HG02759 (cell line): ENCODE results near the gene PNPLA6.
"Not testable (repeated sequence)": the region's sequence is repeated elsewhere in the genome, so short reads cannot be mapped to it uniquely, and the experiment has no call there.

ENCODE experiments used
- ATAC-seq: cut with Tn5 transposase; IDR thresholded peaks from one replicate; pipeline ENCODE4 v1.9.1; 2021; ENCODE audit warnings: mild to moderate bottlenecking, moderate library complexity; ENCODE audit not compliant: unreplicated experiment

PNPLA6 gene

GRCh38 chr19:7550987-7551761 lies 15.7 kb downstream of the PNPLA6 start:
- ATAC-seq: no peak

DNA sequence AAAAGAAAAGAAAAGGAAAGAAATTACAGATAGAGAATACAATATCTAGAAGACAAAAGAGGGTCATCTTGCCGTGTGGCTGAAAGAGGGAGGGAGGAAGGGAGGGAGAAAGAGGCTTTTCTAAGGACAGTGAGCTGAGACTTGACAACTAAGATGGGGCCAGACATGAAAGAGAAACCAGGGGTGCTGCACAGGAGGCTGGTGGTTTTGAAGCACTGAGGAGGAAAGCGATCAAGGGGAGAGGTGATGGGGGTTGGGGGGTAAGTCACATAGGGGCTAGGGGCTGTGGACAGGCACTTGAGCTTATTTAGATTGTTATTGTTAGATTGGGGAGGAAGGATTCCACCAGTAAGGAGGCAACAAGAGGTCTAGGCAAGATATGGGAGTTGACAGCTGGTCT lies 17.3 kb downstream of the PNPLA6 start:
- no peak for ATAC-seq

DNA sequence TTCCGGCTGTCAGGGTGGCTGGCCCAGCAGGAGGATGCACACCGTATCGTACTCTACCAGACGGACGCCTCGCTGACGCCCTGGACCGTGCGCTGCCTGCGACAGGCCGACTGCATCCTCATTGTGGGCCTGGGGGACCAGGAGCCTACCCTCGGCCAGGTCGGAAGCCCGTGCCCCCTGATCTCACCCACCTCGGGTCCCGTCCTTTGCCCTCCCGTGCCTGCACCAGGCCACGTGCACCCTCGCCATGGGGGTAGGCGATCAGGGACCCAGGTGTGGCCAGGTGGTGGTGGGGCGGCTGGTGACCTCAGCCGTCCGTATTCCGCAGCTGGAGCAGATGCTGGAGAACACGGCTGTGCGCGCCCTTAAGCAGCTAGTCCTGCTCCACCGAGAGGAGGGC lies 19.0 kb downstream of the PNPLA6 start:
- no peak for ATAC-seq

- ATAC-seq: no peak
These were observed 19.7 kb downstream of the PNPLA6 start for GRCh38 chr19:7554990-7555864.

DNA sequence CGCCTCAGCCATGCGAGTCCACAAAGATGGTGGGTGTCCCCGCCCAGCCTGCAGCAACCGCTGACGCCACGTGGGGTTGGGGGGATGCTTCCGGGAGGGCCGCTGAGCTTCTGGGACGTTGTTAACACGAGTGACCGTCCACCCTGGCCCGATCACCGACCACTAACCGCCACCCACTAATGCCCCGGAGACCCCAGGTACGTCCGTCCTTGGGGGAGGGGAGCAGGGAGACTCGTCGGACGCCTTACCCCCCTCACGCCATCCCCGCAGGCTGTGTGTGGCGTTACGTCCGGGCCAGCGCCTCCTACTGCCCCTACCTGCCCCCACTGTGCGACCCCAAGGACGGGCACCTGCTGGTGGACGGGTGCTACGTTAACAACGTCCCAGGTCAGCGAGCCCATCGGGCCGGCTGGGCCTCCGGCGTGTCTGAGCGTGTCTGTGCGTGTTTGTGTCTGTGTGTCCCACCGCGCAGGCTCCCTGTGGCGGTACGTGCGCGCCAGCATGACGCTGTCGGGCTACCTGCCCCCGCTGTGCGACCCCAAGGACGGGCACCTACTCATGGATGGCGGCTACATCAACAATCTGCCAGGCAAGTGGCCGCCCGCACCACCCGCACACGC lies 21.3 kb downstream of the PNPLA6 start:
- no peak for ATAC-seq

DNA sequence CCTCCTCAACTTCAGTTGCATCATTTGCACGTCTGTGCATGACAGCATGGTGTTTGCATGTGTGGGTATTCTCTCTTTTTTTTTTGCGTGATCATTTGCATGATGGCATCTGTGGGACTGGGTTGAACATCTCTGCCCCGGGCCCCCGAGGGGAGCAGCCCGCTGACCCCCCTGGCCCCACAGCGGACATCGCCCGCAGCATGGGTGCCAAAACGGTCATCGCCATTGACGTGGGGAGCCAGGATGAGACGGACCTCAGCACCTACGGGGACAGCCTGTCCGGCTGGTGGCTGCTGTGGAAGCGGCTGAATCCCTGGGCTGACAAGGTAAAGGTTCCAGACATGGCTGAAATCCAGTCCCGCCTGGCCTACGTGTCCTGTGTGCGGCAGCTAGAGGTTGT lies 23.1 kb downstream of the PNPLA6 start:
- ATAC-seq: no peak

DNA sequence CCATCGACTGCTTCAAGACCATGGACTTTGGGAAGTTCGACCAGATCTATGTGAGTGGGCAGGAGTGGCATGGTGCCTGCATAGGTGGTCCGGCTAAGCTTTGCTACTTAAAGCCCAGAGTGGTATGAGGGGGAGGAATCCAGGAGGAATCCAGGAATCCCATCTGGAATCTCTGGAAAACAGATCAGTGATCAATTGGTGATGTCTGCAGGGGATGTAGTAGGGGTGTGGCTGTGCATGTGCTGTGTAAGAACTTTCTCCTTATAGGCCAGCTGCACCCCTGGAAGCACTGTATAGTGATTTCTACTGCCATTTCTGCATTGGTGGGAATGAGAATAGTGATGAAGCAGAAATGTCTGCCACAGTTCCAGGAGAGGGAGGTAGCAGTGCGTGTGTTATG lies 23.6 kb downstream of the PNPLA6 start:
- no peak for ATAC-seq

DNA sequence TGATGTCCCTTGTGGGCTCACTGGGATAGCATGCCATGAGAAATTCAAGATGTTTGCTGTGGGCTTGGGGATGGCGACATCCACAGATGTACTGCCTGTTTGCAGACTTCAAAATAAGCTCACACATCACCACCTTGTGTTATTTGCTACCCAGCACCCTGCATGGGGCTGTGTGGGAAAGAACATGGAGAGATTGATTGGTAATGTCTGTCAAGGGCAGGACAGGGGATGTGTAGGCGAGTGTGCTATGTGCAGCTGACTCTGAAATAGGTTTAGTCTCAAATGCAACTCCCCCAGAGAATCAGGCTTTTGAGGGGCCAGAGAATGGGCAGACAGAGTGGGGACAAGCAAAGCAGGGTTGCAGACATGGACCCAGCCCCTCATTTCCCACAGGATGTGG lies 24.7 kb downstream of the PNPLA6 start:
- ATAC-seq: no peak

DNA sequence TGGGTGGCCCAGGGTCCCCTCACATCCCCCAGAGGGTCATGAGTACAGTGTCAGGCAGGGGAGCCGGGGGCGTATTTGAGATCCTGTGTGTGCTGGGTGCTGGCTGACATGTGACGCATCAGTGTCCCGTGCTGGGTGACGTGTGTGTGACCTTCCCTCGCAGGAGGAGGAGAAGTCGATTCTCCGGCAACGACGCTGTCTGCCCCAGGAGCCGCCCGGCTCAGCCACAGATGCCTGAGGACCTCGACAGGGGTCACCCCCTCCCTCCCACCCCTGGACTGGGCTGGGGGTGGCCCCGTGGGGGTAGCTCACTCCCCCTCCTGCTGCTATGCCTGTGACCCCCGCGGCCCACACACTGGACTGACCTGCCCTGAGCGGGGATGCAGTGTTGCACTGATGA lies 25.8 kb downstream of the PNPLA6 start:
- no peak for ATAC-seq

- no peak for ATAC-seq
These were observed 27.3 kb downstream of the PNPLA6 start for GRCh38 chr19:7562646-7563393.

DNA sequence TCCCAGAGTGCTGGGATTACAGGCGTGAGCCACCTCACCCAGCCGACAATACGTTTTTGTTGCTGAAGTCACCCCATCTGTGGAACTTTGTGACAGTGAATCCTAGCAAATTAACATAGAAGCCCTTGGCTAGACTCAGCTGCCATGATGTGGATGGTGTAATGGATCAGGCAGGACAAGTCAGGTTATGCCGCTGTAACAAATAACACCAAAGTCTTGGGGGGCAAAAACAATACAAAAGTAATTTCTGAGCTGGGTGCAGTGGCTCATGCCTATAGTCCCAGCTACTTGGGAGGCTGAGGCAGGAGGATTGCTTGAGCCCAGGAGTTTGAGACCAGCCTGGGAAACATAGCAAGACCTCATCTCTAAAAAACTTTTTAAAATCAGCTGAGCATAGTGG lies 29.3 kb downstream of the PNPLA6 start:
- no peak for ATAC-seq

DNA sequence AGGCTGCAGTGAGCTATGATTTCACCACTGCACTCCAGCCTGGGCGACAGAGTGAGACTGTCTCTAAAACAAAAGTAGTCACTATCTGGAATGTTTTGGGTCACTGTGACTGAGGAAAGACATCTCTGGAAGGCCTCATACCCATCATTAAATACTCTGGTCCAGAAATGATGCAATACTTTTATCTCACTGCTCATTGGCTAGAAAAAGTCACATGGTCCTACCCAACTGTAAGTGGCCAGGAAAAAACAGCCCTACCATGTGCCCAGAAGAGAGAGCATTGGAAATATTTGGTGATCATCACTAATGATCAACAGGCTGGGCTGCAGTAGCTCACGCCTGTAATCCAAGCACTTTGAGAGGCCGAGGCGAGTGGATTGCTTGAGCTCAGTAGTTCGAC lies 29.8 kb downstream of the PNPLA6 start:
- no peak for ATAC-seq

GRCh38 chr19:7570761-7571160 lies 35.2 kb downstream of the PNPLA6 start:
- ATAC-seq: no peak

DNA sequence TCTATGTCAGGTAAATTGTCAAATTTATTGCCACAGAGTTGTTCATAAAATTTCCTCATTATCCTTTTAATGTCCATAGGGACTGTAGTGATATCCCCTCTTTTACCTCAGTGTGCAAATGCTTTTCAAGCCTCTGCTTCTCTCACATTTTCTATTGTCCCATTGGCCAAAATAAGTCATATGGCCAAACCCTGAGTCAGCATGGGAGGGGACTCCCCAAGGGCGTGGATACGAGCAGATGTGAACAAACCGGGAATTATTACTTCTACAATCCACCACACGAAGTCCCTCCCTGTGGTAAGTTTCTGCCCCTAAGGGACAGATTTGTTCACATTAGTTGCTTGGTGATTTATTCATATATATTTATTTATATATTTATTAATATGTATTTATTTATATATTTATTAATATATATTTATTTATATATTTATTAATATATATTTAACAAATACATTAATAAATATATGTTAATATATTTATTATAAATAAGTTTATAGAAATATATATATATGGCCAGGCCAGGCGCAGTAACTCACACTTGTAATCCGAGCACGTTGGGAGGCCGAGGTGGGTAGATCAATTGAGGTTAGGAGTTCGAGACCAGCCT lies 40.0 kb downstream of the PNPLA6 start:
- no peak for ATAC-seq

DNA sequence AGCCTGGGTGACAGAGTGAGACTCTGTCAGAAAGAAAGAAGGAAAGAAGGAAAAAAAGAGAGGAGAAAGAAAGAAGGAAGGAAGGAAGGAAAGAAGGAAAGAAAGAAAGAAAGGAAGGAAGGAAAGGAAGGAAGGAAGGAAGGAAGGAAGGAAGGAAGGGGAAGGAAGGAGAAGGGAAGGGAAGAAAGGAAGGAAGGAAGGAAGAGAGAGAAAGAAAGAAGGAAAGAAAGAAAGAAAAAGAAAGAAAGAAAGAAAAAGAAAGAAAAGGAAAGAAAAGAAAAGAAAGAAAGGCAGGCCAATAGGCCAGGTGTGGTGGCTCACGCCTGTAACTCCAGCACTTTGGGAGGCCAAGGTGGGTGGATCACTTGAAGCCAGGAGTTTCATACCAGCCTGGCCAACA lies 41.9 kb downstream of the PNPLA6 start:
- ATAC-seq: not testable (repeated sequence)

DNA sequence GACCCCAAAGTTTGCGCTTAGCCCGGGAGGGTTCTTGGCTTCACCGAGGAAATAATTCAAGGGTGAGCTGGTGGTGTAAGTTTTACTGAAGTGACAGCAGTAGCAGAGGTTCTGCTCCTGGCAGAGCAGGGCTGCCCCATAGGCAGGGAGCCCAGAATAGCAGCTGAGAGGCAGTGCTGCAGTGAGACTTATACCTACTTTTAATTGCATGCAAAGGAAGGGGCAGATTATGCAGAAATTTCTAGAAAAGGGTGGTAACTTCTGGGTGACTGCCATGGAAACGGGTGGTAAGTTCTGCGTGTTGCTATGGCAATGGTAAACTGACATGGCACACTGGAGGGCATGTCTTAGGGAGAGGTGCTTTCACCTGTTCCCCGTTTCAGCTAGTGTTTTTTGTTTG lies 42.6 kb downstream of the PNPLA6 start:
- ATAC-seq: no peak

DNA sequence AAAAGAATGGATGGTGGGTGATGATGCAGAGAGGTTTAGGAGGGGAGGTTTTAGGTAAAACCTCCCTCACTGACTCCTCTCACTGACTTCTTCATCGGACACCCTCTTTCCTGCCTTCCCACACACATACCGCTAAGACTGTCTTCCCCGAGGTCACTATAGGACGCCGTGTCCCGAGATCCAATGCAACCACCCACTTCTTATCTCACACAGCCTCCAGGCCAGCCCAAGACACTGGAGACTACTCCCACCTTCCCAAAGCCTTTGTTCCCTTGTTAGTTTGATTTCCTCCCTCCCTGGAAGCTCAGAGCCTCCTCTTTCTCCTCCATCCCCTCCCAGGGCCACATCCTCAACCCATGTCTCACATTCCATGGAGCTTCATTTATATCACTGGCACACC lies 43.7 kb downstream of the PNPLA6 start:
- ATAC-seq: no peak

- no peak for ATAC-seq
These were observed 46.9 kb downstream of the PNPLA6 start for GRCh38 chr19:7582446-7582845.

DNA sequence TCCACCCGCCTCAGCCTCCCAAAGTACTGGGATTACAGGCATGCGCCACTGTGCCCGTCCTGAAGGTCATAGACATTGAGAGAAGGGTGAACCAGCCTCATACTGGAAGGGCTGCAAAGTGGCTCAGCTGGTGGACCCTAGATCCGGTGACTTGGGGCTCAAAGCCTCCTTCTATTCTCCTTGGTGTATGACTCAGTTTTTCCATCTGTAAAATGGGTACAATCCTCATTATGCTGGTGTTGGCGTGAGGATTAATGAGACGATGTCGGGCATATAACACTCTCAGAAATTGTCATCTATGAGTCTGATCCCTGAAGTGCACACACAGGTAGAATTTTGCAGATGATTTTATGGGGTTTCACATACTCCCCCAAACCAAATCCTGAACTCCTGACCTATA lies 54.3 kb downstream of the PNPLA6 start:
- no peak for ATAC-seq

- ATAC-seq: no peak
These were observed 54.7 kb downstream of the PNPLA6 start for GRCh38 chr19:7590256-7590655.
